HCT116 (cell line): ENCODE measurements around the gene INS. TPM values are rescaled to one million over a fixed set of nuclear protein-coding genes. Genes with fewer than 3 reads are reported as not detected.

Experiments
- ATAC-seq: fragments of 200-7000 bp; cut with Tn5 transposase; 2 replicates; pipeline ENCODE4 v1.9.1; 2020; ENCODE audit warnings: mild to moderate bottlenecking, moderate library complexity
- BruUV-seq: library from RNA; stranded (reverse); fragments of 400-500 nt; replicated peaks from 2 replicates; lab custom pipeline; 2021; lab: Mats Ljungman, UMichigan
- CTCF ChIA-PET: fragments of 300-600 bp; sonication (Branson Sonifier 250); formaldehyde crosslinking; loops from one replicate; lab custom pipeline; 2021; ENCODE audit warnings: antibody characterized with exemption; lab: Charles Lee
- POLR2A ChIA-PET: fragments of 300-600, 350-600 bp; sonication (Branson Sonifier 250); formaldehyde crosslinking; loops from one replicate; lab custom pipeline; 2021; ENCODE audit warnings: antibody characterized with exemption; lab: Charles Lee
- RAD21 ChIA-PET, 2 experiments: fragments of 300-600 bp; sonication (Branson Sonifier 250); formaldehyde crosslinking; loops; one replicate each; lab custom pipeline; 2023; ENCODE audit warnings: low total read pairs in 2 of 2; ENCODE audit not compliant: uncharacterized antibody in 2 of 2, unreplicated experiment in 2 of 2, low non-redundant PET in 1 of 2; lab: Charles Lee
- DNase-seq: peaks from one replicate; pipeline ENCODE4 v3.0.0-alpha.2; 2010; ENCODE audit warnings: low read depth, low spot score
- H2AFZ ChIP-seq: fragments of 200-600 bp; shearing (Covaris generic), sonication (generic); 2 replicates; pipeline ENCODE4 v1.6.1; 2017; ENCODE audit warnings: low read depth, mixed run types, mixed read lengths, antibody characterized with exemption, low read length; ENCODE audit not compliant: poor library complexity, severe bottlenecking
- H3K27ac ChIP-seq: 2 replicates; pipeline ENCODE4 v1.5.1; 2012; ENCODE audit warnings: low read depth, low read length
- H3K27me3 ChIP-seq: fragments of 200-600 bp; sonication (generic); 2 replicates; pipeline ENCODE4 v1.6.1; 2016; ENCODE audit warnings: mixed run types, low read length, mixed read lengths; ENCODE audit not compliant: insufficient read depth
- H3K36me3 ChIP-seq, 2 experiments: fragments of 200-500 bp in 1 of 2; fragments of 200-600 bp in 1 of 2; sonication (Bioruptor generic) in 1 of 2; sonication (generic) in 1 of 2; 2 replicates each; pipeline versions ENCODE4 v1.5.1 to v1.6.1; 2014 to 2016; ENCODE audit warnings: low read length in 2 of 2, inconsistent platforms in 1 of 2, mixed read lengths in 1 of 2, mixed run types in 1 of 2; ENCODE audit not compliant: insufficient read depth in 2 of 2, control insufficient read depth in 1 of 2
- H3K4me1 ChIP-seq, 2 experiments: fragments of 200-600 bp in 1 of 2; sonication (generic) in 1 of 2; 2 replicates each; pipeline versions ENCODE4 v1.5.1 to v1.6.1; 2012 to 2017; ENCODE audit warnings: low read length in 2 of 2, inconsistent platforms in 1 of 2, mild to moderate bottlenecking in 1 of 2, mixed read lengths in 1 of 2, mixed run types in 1 of 2, moderate library complexity in 1 of 2; ENCODE audit not compliant: insufficient read depth in 2 of 2, control insufficient read depth in 1 of 2
- H3K4me2 ChIP-seq: fragments of 200-600 bp; sonication (generic); 2 replicates; pipeline ENCODE4 v1.6.1; 2017; ENCODE audit warnings: mixed run types, low read length, mixed read lengths
- H3K4me3 ChIP-seq, 2 experiments: fragments of 200-600 bp in 1 of 2; sonication (generic) in 1 of 2; replicated peaks in 1 of 2; 2 replicates each; pipeline ENCODE4 v1.5.1; 2011 to 2016; ENCODE audit warnings: low read length in 2 of 2, control low read depth in 1 of 2, low read depth in 1 of 2, mild to moderate bottlenecking in 1 of 2, mixed read lengths in 1 of 2, mixed run types in 1 of 2
- H3K79me2 ChIP-seq: fragments of 200-600 bp; sonication (generic); 2 replicates; pipeline ENCODE4 v1.6.1; 2017; ENCODE audit warnings: mild to moderate bottlenecking, mixed run types, low read length, moderate library complexity, mixed read lengths; ENCODE audit not compliant: insufficient read depth
- H3K9ac ChIP-seq: fragments of 200-600 bp; sonication (generic); 2 replicates; pipeline ENCODE4 v1.6.1; 2016; ENCODE audit warnings: low read length, mixed read lengths
- H3K9me2 ChIP-seq: fragments of 200-600 bp; sonication (generic), shearing (Covaris generic); 2 replicates; pipeline ENCODE4 v1.6.1; 2017; ENCODE audit warnings: mixed run types, mild to moderate bottlenecking, moderate library complexity; ENCODE audit not compliant: insufficient read depth
- H3K9me3 ChIP-seq, 2 experiments: fragments of 200-500 bp in 1 of 2; fragments of 200-600 bp in 1 of 2; sonication (Bioruptor generic) in 1 of 2; sonication (generic) in 1 of 2; 2 replicates each; pipeline ENCODE4 v1.6.1; 2014 to 2017; ENCODE audit warnings: low read length in 2 of 2, mixed read lengths in 2 of 2, inconsistent platforms in 1 of 2, low read depth in 1 of 2, mild to moderate bottlenecking in 1 of 2, mixed run types in 1 of 2, moderate library complexity in 1 of 2; ENCODE audit not compliant: control insufficient read depth in 1 of 2, insufficient read depth in 1 of 2
- H4K20me1 ChIP-seq: fragments of 200-600 bp; sonication (generic), shearing (Covaris generic); 2 replicates; pipeline ENCODE4 v1.6.1; 2017; ENCODE audit warnings: mixed run types, mild to moderate bottlenecking, moderate library complexity; ENCODE audit not compliant: insufficient read depth
- CBX3 ChIP-seq: IDR thresholded peaks from 2 replicates; pipeline ENCODE4 v1.6.1; 2012; ENCODE audit warnings: low read depth
- CEBPB ChIP-seq: IDR thresholded peaks from 2 replicates; pipeline ENCODE4 v1.6.1; 2012; ENCODE audit warnings: low read depth
- CTCF ChIP-seq, 3 experiments: fragments of 200-600 bp in 1 of 3; sonication (generic) in 1 of 3; IDR thresholded peaks in 2 of 3; conservative IDR thresholded peaks in 1 of 3; 2 replicates each; pipeline ENCODE4 v1.5.1; 2012 to 2017; ENCODE audit warnings: low read depth in 2 of 3, low read length in 2 of 3, antibody characterized with exemption in 1 of 3, borderline replicate concordance in 1 of 3, control low read depth in 1 of 3, mild to moderate bottlenecking in 1 of 3, mixed read lengths in 1 of 3, mixed run types in 1 of 3, moderate library complexity in 1 of 3; ENCODE audit not compliant: insufficient read depth in 1 of 3
- EGR1 ChIP-seq: IDR thresholded peaks from 2 replicates; pipeline ENCODE4 v1.6.1; 2012; ENCODE audit warnings: low read depth
- ELF1 ChIP-seq: IDR thresholded peaks from 2 replicates; pipeline ENCODE4 v1.6.1; 2012; ENCODE audit warnings: low read depth, borderline replicate concordance
- EZH2 ChIP-seq: fragments of 200-600 bp; sonication (generic); IDR thresholded peaks from 2 replicates; pipeline ENCODE4 v1.6.1; 2017; ENCODE audit warnings: antibody characterized with exemption, mixed run types
- FOSL1 ChIP-seq: IDR thresholded peaks from 2 replicates; pipeline ENCODE4 v1.6.1; 2012; ENCODE audit warnings: low read depth
- POLR2A ChIP-seq: IDR thresholded peaks from 2 replicates; pipeline ENCODE4 v1.7.0; 2011; ENCODE audit warnings: borderline replicate concordance; ENCODE audit not compliant: insufficient read depth, insufficient read length; ENCODE audit errors: extremely low read depth
- REST ChIP-seq: IDR thresholded peaks from 2 replicates; pipeline ENCODE4 v1.6.1; 2012; ENCODE audit warnings: low read depth
- SP1 ChIP-seq: IDR thresholded peaks from 2 replicates; pipeline ENCODE4 v1.6.1; 2012; ENCODE audit warnings: low read depth
- SRF ChIP-seq: IDR thresholded peaks from 2 replicates; pipeline ENCODE4 v1.6.1; 2012; ENCODE audit warnings: low read depth
- ZBTB33 ChIP-seq: IDR thresholded peaks from 2 replicates; pipeline ENCODE4 v1.6.1; 2011; ENCODE audit warnings: mild to moderate bottlenecking, low read length, moderate library complexity; ENCODE audit not compliant: insufficient replicate concordance; ENCODE audit errors: extremely low read depth
- ZNF274 ChIP-seq: fragments of 200-500 bp; sonication (Bioruptor generic); IDR thresholded peaks from 2 replicates; pipeline ENCODE4 v1.6.1; 2014; ENCODE audit warnings: mild to moderate bottlenecking, low read depth, low read length, inconsistent platforms
- intact Hi-C: fragments of 100-400 bp; cut with micrococcal nuclease; formaldehyde crosslinking; loops from 2 replicates; pipeline ENCODE4 v1.10.0; 2022
- total RNA-seq: library from RNA; stranded (reverse); gene quantifications from one replicate; pipeline ENCODE4 v1.2.1, GENCODE V29; 2021; ENCODE audit not compliant: unreplicated experiment

The INS gene
- total RNA-seq, 1 experiment from 2014 or later: 0.44 TPM

GRCh38 chr11:2195756-2196088 is 34.7 kb upstream of the INS start:
- H3K9ac ChIP-seq: no peak overlapping the region
- no peak for ATAC-seq
- no peaks in the 10 kb centered on the region for H3K36me3 ChIP-seq
- H4K20me1 ChIP-seq: no peaks in the 10 kb centered on the region
- no TSS peak for BruUV-seq
- H3K9me3 ChIP-seq: no peaks in the 10 kb centered on the region
- intact Hi-C loops: loop anchor here (5.0 to 10.0 kb wide), 2 partner anchors 207 to 339 kb away; partner anchors contain the start of gene TSSC4
- TF ChIP-seq ZNF274 (no peak), ELF1 (no peak), REST (no peak), CTCF (IDR thresholded peaks at IDR 0.05 in 2 of 3, conservative IDR thresholded peaks at IDR 0.05 in 1 of 3; ENCODE audit: borderline replicate concordance in 1 of 3, insufficient read depth in 1 of 3, low read depth in 2 of 3, low read length in 2 of 3) (no peak), EZH2 (no peak), FOSL1 (no peak), SP1 (no peak), CEBPB (no peak), SRF (no peak), ZBTB33 (no peak), POLR2A (no peak), EGR1 (no peak), CBX3 (no peak)
- peaks cover 0 to 12% of the 10 kb centered on the region in 2 experiments; a peak in 1 of 4 replicates for H3K4me1 ChIP-seq
- no peak overlapping the region for H2AFZ ChIP-seq
- no peak overlapping the region for H3K4me2 ChIP-seq
- POLR2A ChIA-PET: no interaction called here
- no peaks in the 10 kb centered on the region for H3K27me3 ChIP-seq
- DNase-seq: no peak
- H3K79me2 ChIP-seq: no peaks in the 10 kb centered on the region
- H3K4me3 ChIP-seq: no peak overlapping the region
- no peak overlapping the region for H3K27ac ChIP-seq
- CTCF ChIA-PET: interaction anchor here (1.4 kb wide), 1 partner anchor 9 kb away, joined by 3 read pairs; no protein-coding TSS in a partner anchor
- no peaks in the 10 kb centered on the region for H3K9me2 ChIP-seq
- RAD21 ChIA-PET: no interaction called here
